ENCODE results near the gene TMEM144.

- TF ChIP-seq CTCF (IDR thresholded peaks at IDR 0.05) (no peak), EZH2 (IDR thresholded peaks at IDR 0.05) (no peak)
Observed at GRCh38 chr4:158217763-158218162, 7.5 kb downstream of the TMEM144 start.

Measured in neural progenitor cell (in vitro differentiated cells).